EL (cell line): ENCODE measurements around the gene ZNRF2.
"Not testable (repeated sequence)": the region's sequence is repeated elsewhere in the genome, so short reads cannot be mapped to it uniquely, and the experiment has no call there.

Experiments used
- DNase-seq: peaks from one replicate; pipeline ENCODE4 v3.0.0-alpha.2; 2016

ZNRF2 gene

GRCh38 chr7:30365621-30366020, 81.2 kb downstream of the ZNRF2 start:
- DNase-seq, result peak; percentile 23

GRCh38 chr7:30366606-30367005, 82.2 kb downstream of the ZNRF2 start:
- DNase-seq, result peak; percentile 41

- no peak for DNase-seq
Measured at GRCh38 chr7:30367561-30367960, 83.2 kb downstream of the ZNRF2 start.

GRCh38 chr7:30369879-30370278, 85.5 kb downstream of the ZNRF2 start:
- DNase-seq, result no peak

DNA sequence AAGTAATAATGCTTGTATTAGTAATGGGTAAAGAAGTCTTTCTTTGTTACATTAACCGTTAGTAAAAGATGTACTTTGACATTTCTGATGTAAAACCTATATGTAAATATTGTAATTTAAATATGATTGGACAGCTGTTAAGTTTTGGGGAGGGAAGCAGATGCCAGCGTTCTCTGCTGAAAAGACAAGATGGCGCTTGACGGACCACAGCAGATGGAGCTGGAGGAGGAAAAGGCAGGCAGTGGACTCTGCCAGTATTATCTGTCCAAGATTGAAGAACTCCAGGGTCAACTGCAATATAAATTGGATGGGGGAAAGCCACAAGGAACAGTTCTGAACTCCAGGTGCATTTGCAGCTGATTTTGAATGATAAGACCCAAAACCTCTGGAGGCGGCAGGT, 86.9 kb downstream of the ZNRF2 start:
- DNase-seq, result no peak

DNA sequence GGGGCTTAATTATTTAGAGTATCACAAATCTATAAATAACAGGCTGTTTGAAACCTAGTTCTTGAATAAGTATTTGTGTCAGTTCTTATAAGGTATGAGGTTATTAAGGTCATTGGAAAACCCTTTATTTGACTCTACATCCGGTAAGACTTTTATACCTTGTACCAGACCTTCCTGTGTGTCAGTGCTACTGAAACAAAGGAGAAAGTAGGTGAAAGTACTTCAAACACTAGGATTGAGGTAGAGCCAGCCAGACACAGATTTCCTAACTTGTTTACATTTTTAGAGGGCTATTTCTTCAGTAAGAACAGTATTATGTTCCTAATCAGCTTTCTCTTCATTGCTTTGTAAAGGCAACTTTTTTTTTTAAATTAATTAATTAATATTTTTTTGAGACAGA, 93.9 kb downstream of the ZNRF2 start:
- DNase-seq, result no peak

GRCh38 chr7:30379131-30379530, 94.7 kb downstream of the ZNRF2 start:
- DNase-seq, result no peak

- no peak for DNase-seq
Measured at GRCh38 chr7:30379741-30380140, 95.3 kb downstream of the ZNRF2 start.

- DNase-seq, result no peak
Measured at GRCh38 chr7:30380294-30380693, 95.9 kb downstream of the ZNRF2 start.

- not testable (repeated sequence) for DNase-seq
Measured at GRCh38 chr7:30380824-30381223, 96.4 kb downstream of the ZNRF2 start.

DNA sequence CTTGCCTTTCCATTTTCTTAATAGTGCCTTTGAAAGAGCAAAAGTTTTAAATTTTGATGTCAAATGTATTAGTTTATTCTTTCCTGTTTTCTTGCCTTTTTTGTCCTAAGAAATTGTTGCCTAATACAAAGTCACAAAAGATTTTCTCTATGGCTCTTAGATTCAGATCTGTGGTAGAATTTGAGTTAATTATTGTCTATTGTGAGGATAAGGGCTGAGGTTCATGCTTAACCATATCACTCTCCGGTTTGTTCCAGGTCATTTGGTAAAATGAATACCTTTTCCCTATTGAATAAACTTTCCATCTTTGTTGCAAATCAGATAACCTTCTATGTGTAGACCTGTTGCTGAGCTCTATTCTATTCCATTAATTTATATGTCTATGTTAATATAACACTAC, 98.2 kb downstream of the ZNRF2 start:
- no peak for DNase-seq

DNA sequence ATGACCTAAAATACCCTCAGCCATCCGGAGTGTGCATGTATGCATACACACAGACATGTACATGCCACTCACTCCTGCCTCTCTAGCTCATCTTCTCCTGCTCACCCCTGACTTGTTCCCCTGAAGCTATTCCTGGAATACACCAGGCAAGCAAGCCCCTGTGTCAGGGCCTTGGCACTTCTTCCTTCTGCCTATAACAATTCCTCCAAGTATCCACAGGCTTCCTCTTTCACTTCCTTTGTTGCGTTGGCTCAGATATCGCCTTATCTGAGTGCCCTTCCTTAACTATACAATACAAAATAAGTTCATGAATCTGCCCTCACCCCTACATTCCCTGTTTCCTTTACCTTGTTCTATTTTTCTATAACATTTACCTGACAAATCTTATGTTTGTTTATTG, 105.4 kb downstream of the ZNRF2 start:
- DNase-seq, result no peak

GRCh38 chr7:30390736-30391636, 106.6 kb downstream of the ZNRF2 start:
- DNase-seq, result no peak

- no peak for DNase-seq
Measured at GRCh38 chr7:30391806-30392205, 107.4 kb downstream of the ZNRF2 start.

DNA sequence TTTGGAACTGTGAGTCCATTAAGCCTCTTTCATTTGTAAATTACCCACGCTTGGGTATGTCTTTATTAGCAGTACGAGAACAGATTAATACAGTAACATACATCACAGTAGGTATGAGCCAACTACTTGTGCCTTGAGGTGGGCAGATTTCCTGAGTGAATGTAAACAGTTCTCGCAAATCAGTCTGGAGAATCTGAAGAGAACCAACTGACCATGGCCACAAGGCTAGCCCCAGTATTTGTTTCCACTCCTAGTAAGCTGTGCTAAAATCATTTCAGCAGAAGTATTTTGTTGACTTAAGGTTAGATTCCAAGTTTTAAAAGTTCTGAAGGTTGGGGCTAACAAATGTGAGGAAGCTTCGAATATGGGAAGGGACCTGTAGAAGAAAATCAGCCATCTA, 111.3 kb downstream of the ZNRF2 start:
- DNase-seq, result no peak

GRCh38 chr7:30396389-30396788, 112.0 kb downstream of the ZNRF2 start:
- DNase-seq, result no peak

DNA sequence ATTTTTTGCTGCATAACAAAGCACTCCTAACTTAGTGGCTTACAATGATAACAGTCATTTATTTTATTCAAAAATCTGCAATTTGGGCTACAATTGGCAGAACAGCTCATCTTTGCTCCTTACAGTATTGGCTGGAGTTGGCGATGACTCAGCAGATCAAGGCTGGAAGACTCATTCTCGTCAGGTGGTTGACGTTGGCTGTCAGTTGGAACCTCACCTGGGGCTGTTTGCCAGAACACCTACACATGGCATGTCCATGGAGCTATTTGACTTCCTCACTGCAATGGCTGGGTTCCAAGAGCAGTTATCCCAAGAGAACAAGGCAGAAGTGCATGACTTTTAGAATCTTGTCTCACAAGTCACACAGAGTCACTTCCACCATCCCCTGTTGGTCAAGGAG, 119.1 kb downstream of the ZNRF2 start:
- DNase-seq, result no peak

DNA sequence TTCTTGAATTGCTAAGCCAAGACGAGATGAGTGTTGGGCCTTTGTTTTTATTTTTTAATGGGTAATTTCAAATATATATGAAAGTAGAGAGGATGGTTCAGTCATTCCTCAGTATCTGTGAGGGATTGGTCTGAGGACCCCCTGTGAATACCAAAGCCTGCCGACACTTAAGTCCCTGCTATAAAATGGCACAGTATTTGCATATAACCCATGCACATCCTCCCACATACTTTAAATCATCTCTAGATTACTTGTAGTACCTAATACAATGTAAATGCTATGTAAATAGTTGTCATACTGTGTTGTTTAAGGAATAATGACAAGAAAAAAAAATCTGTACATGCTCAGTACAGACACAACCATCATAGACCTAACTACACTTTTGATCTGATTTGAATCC, 120.8 kb downstream of the ZNRF2 start:
- DNase-seq, result no peak

DNA sequence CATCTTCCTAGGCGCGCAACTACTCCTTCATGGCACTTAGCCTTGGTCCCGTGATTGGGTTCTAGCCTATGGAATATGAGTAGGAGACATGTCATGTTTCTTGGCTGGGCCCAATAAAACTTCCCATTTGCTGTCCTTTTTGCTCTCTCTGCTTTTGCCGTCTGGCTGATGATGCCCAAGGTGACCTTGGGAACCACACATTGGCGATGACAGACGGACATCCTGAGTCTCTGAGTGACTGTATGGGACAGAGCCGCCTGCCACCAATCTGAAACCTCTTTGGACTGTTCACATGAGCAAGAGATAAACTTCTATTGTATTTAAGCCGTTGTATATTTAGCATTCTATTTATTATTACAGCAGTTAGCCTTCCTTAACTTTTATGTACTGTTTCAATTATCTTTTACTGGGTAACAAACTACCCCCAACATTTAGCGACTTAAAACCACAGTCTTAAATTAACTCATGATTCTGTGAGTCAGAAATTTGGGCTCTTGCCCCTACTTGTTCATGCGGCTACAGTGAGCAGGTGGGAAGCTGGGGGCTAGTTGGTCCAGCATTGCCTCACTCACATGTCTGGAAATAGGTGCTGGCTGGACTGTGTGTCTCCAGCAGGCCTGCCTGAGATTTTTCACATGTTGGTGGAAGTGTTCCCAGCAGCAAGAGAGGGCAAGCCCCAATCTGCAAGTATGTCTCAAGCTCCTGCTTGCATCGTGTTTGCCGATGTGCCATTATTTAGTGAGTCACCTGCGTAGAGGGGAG, 122.4 kb downstream of the ZNRF2 start:
- no peak for DNase-seq

- DNase-seq, result no peak
Measured at GRCh38 chr7:30411173-30411572, 126.8 kb downstream of the ZNRF2 start.

DNA sequence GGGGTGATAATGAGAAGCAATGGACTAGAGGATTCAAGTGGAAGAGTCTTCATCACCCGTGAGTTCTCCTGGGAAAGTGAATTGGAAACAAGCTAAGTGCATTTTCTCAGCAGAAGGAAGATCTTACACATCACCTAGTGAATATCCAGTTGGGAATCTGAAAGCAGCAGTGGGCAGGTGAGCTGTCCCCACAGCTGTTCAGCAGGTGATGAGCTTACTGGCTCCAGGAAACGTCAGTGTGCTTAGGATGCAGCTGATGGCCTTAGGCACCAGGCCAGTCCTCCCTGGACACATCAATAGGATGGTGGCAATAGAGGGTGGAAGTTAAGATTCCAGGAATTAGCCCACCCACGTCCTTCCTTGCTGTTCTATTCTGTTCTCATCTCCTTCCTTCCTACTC, 127.5 kb downstream of the ZNRF2 start:
- DNase-seq, result no peak

GRCh38 chr7:30412782-30413504, 128.5 kb downstream of the ZNRF2 start:
- DNase-seq, result peak; percentile 82

DNA sequence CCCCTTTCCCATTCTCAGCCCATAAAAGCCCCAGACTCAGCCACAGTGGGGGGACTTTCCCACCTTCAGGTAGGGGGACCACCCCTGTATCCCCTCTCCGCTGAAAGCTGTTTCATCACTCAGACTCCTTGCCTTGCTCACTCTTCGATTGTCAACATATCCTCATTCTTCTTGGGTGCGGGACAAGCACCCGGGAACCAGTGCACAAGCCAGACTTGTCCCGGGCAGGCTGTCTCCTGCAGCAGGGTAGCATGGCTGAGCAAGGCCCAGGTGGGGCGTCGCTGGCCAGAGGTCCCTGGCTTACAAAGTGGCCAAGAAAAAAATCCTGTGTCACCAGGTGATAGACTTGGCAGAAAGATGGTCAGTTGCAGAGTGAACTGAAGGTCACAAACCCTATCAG, 129.5 kb downstream of the ZNRF2 start:
- DNase-seq, result no peak
